Ovary (tissue), 3 donors: ENCODE measurements around the gene CHFR.

Source experiments
- CTCF ChIP-seq, 3 donors: fragments of 450-650 bp in 2 of 3; fragments of 200-600 bp in 1 of 3; IDR thresholded peaks; one replicate each; pipeline versions ENCODE4 v1.5.1 to v1.8.0; 2016 to 2022; ENCODE audit warnings: antibody characterized with exemption in 3 of 3, mild to moderate bottlenecking in 1 of 3
- EP300 ChIP-seq: sonication (generic); formaldehyde crosslinking; IDR thresholded peaks from one replicate; pipeline ENCODE4 v1.6.1; 2017; ENCODE audit warnings: antibody characterized with exemption
- POLR2A ChIP-seq: fragments of 450-650 bp; IDR thresholded peaks from one replicate; pipeline ENCODE4 v1.6.1; 2017; ENCODE audit warnings: antibody characterized with exemption, mild to moderate bottlenecking, moderate library complexity
- donor health status: DM: no; HTN: no; CAD: no.

GRCh38 chr12:132909030-132909368 lies 21.6 kb upstream of the CHFR start:
- TF ChIP-seq CTCF (IDR thresholded peaks at IDR 0.05): no peak
- TF ChIP-seq POLR2A: no peak
- TF ChIP-seq EP300: no peak
